Measurements from ENCODE around the gene PLXNB3. TPM values are rescaled to one million over a fixed set of nuclear protein-coding genes. Genes with fewer than 3 reads are reported as not detected.

The PLXNB3 gene
- polyA plus RNA-seq, 1 donor from 2014 or later, result 0.48 TPM

- H3K36me3 ChIP-seq (ENCODE audit: insufficient read depth, low read length), result no peaks in the 10 kb centered on the region
- no peak for TF ChIP-seq TAF1 (IDR thresholded peaks at IDR 0.05; ENCODE audit: low read depth)
- TF ChIP-seq CTCF (IDR thresholded peaks at IDR 0.05; ENCODE audit: poor library complexity, severe bottlenecking), result no peak
- TF ChIP-seq, protein P1, sequence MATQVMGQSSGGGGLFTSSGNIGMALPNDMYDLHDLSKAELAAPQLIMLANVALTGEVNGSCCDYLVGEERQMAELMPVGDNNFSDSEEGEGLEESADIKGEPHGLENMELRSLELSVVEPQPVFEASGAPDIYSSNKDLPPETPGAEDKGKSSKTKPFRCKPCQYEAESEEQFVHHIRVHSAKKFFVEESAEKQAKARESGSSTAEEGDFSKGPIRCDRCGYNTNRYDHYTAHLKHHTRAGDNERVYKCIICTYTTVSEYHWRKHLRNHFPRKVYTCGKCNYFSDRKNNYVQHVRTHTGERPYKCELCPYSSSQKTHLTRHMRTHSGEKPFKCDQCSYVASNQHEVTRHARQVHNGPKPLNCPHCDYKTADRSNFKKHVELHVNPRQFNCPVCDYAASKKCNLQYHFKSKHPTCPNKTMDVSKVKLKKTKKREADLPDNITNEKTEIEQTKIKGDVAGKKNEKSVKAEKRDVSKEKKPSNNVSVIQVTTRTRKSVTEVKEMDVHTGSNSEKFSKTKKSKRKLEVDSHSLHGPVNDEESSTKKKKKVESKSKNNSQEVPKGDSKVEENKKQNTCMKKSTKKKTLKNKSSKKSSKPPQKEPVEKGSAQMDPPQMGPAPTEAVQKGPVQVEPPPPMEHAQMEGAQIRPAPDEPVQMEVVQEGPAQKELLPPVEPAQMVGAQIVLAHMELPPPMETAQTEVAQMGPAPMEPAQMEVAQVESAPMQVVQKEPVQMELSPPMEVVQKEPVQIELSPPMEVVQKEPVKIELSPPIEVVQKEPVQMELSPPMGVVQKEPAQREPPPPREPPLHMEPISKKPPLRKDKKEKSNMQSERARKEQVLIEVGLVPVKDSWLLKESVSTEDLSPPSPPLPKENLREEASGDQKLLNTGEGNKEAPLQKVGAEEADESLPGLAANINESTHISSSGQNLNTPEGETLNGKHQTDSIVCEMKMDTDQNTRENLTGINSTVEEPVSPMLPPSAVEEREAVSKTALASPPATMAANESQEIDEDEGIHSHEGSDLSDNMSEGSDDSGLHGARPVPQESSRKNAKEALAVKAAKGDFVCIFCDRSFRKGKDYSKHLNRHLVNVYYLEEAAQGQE (IDR thresholded peaks at IDR 0.05; ENCODE audit: borderline replicate concordance), result no peak
- no peak for TF ChIP-seq EP300 (conservative IDR thresholded peaks at IDR 0.05; ENCODE audit: poor library complexity, severe bottlenecking)
- TF ChIP-seq POLR2AphosphoS5 (IDR thresholded peaks at IDR 0.05), result no peak
- no peak for TF ChIP-seq SMC3 (conservative IDR thresholded peaks at IDR 0.05; ENCODE audit: poor library complexity)
- no peak for TF ChIP-seq RAD21 (conservative IDR thresholded peaks at IDR 0.05)
- no peak for TF ChIP-seq EZH2 (IDR thresholded peaks at IDR 0.05; ENCODE audit: borderline replicate concordance, insufficient read depth, low read length, poor library complexity, severe bottlenecking)
- no peak for TF ChIP-seq MXI1 (conservative IDR thresholded peaks at IDR 0.05; ENCODE audit: poor library complexity, severe bottlenecking)
- H3K4me2 ChIP-seq (ENCODE audit: low read length), result no peak overlapping the region
- H3K9ac ChIP-seq (ENCODE audit: low read length), result no peak overlapping the region
- H3K79me2 ChIP-seq (replicated peaks; ENCODE audit: insufficient read depth, low read length), result no peaks in the 10 kb centered on the region
- H3K4me3 ChIP-seq (ENCODE audit: low read length), result no peak overlapping the region
- no peaks in the 10 kb centered on the region for H4K20me1 ChIP-seq (ENCODE audit: insufficient read depth)
- H2AFZ ChIP-seq (ENCODE audit: low read depth, low read length), result no peak overlapping the region
- no peaks in the 10 kb centered on the region for H3K27me3 ChIP-seq (ENCODE audit: insufficient read depth, low read depth, low read length)
- H3F3A ChIP-seq (ENCODE audit: insufficient read depth, low read length, poor library complexity, severe bottlenecking), result no peaks in the 10 kb centered on the region
- no peaks in the 10 kb centered on the region for H3K9me2 ChIP-seq (ENCODE audit: insufficient read depth, low read length)
- H3K9me3 ChIP-seq (ENCODE audit: low read length), result no peaks in the 10 kb centered on the region
- H3K27ac ChIP-seq (ENCODE audit: low read length), result no peak overlapping the region
Measured at GRCh38 chrX:153761863-153762262, 2.2 kb upstream of the PLXNB3 start.

GRCh38 chrX:153762626-153763173, 1.3 kb upstream of the PLXNB3 start:
- no peak overlapping the region for H2AFZ ChIP-seq (ENCODE audit: low read depth, low read length)

More at GRCh38 chrX:153762626-153763173, 1.3 kb upstream of the PLXNB3 start:
- H3K4me2 ChIP-seq (ENCODE audit: low read length), result no peak overlapping the region
- H3K36me3 ChIP-seq (ENCODE audit: insufficient read depth, low read length), result no peaks in the 10 kb centered on the region
- no peak for TF ChIP-seq MXI1 (conservative IDR thresholded peaks at IDR 0.05; ENCODE audit: poor library complexity, severe bottlenecking)
- no peak for TF ChIP-seq SMC3 (conservative IDR thresholded peaks at IDR 0.05; ENCODE audit: poor library complexity)
- TF ChIP-seq EP300 (conservative IDR thresholded peaks at IDR 0.05; ENCODE audit: poor library complexity, severe bottlenecking), result no peak
- TF ChIP-seq, protein P1 (IDR thresholded peaks at IDR 0.05; ENCODE audit: borderline replicate concordance), result no peak
- TF ChIP-seq RAD21 (conservative IDR thresholded peaks at IDR 0.05), result no peak
- no peak for TF ChIP-seq EZH2 (IDR thresholded peaks at IDR 0.05; ENCODE audit: borderline replicate concordance, insufficient read depth, low read length, poor library complexity, severe bottlenecking)
- TF ChIP-seq POLR2AphosphoS5 (IDR thresholded peaks at IDR 0.05), result no peak
- TF ChIP-seq CTCF (IDR thresholded peaks at IDR 0.05; ENCODE audit: poor library complexity, severe bottlenecking), result no peak
- TF ChIP-seq TAF1 (IDR thresholded peaks at IDR 0.05; ENCODE audit: low read depth), result no peak
- H4K20me1 ChIP-seq (ENCODE audit: insufficient read depth), result no peaks in the 10 kb centered on the region
- no peaks in the 10 kb centered on the region for H3F3A ChIP-seq (ENCODE audit: insufficient read depth, low read length, poor library complexity, severe bottlenecking)
- no peak overlapping the region for H3K9ac ChIP-seq (ENCODE audit: low read length)
- H3K27ac ChIP-seq (ENCODE audit: low read length), result no peak overlapping the region
- no peak overlapping the region for H3K4me3 ChIP-seq (ENCODE audit: low read length)
- H3K9me3 ChIP-seq (ENCODE audit: low read length), result no peaks in the 10 kb centered on the region
- H3K79me2 ChIP-seq (replicated peaks; ENCODE audit: insufficient read depth, low read length), result no peaks in the 10 kb centered on the region
- H3K9me2 ChIP-seq (ENCODE audit: insufficient read depth, low read length), result no peaks in the 10 kb centered on the region
- H3K27me3 ChIP-seq (ENCODE audit: insufficient read depth, low read depth, low read length), result no peaks in the 10 kb centered on the region

All from neural cell (in vitro differentiated cells).